IPS-18c (cell line): ENCODE results near the gene CYP2J2.
"Not testable (repeated sequence)": the region's sequence is repeated elsewhere in the genome, so short reads cannot be mapped to it uniquely, and the experiment has no call there.

Source experiments
- H3K4me3 ChIP-seq: 2 replicates; pipeline ENCODE4 v1.7.0; 2013; ENCODE audit warnings: low read depth, mild to moderate bottlenecking, low read length, moderate library complexity; ENCODE audit not compliant: insufficient read depth
- H3K9me3 ChIP-seq: one replicate; pipeline ENCODE4 v1.6.1; 2013; ENCODE audit warnings: mild to moderate bottlenecking, low read length, moderate library complexity; ENCODE audit not compliant: control insufficient read depth, insufficient read depth

CYP2J2 gene

GRCh38 chr1:59928996-59929395 is 2.4 kb upstream of the CYP2J2 start:
- Histone ChIP-seq H3K9me3 (peaks cover 5% of the 10 kb centered on the region), H3K4me3 (no peak overlapping the region)

GRCh38 chr1:59927213-59927612 is 640 bp upstream of the CYP2J2 start:
- Histone ChIP-seq H3K9me3 (peaks cover 5% of the 10 kb centered on the region), H3K4me3 (no peak overlapping the region)

- H3K9me3 ChIP-seq = peaks cover 5% of the 10 kb centered on the region
- no peak overlapping the region for H3K4me3 ChIP-seq
Observed at GRCh38 chr1:59924653-59925052, 1.9 kb downstream of the CYP2J2 start.

GRCh38 chr1:59921258-59921899 is 5.2 kb downstream of the CYP2J2 start:
- not testable (repeated sequence) for H3K9me3 ChIP-seq, H3K4me3 ChIP-seq

GRCh38 chr1:59919746-59920145 is 6.8 kb downstream of the CYP2J2 start:
- Histone ChIP-seq H3K9me3 (no peaks in the 10 kb centered on the region), H3K4me3 (no peak overlapping the region)

GRCh38 chr1:59917785-59918180 is 8.8 kb downstream of the CYP2J2 start:
- no peak overlapping the region for H3K4me3 ChIP-seq
- no peaks in the 10 kb centered on the region for H3K9me3 ChIP-seq

GRCh38 chr1:59917026-59917784 is 9.4 kb downstream of the CYP2J2 start:
- Histone ChIP-seq H3K4me3 (no peak overlapping the region), H3K9me3 (no peaks in the 10 kb centered on the region)

- Histone ChIP-seq H3K4me3 (no peak overlapping the region), H3K9me3 (no peaks in the 10 kb centered on the region)
Observed at GRCh38 chr1:59915516-59915915, 11.1 kb downstream of the CYP2J2 start.

- H3K4me3 ChIP-seq, H3K9me3 ChIP-seq: not testable (repeated sequence)
Observed at GRCh38 chr1:59914791-59915286, 11.7 kb downstream of the CYP2J2 start.

GRCh38 chr1:59908682-59909081 is 17.9 kb downstream of the CYP2J2 start:
- no peaks in the 10 kb centered on the region for H3K9me3 ChIP-seq
- H3K4me3 ChIP-seq = no peak overlapping the region

GRCh38 chr1:59908084-59908483 is 18.5 kb downstream of the CYP2J2 start:
- no peaks in the 10 kb centered on the region for H3K9me3 ChIP-seq
- H3K4me3 ChIP-seq = no peak overlapping the region

- no peaks in the 10 kb centered on the region for H3K9me3 ChIP-seq
- no peak overlapping the region for H3K4me3 ChIP-seq
Observed at GRCh38 chr1:59906931-59907330, 19.6 kb downstream of the CYP2J2 start.

GRCh38 chr1:59903141-59903754 is 23.3 kb downstream of the CYP2J2 start:
- Histone ChIP-seq H3K4me3 (no peak overlapping the region), H3K9me3 (no peaks in the 10 kb centered on the region)

GRCh38 chr1:59901770-59902388 is 24.7 kb downstream of the CYP2J2 start:
- H3K9me3 ChIP-seq = no peaks in the 10 kb centered on the region

GRCh38 chr1:59900640-59901039 is 25.9 kb downstream of the CYP2J2 start:
- no peak overlapping the region for H3K4me3 ChIP-seq
- H3K9me3 ChIP-seq = no peaks in the 10 kb centered on the region

More at GRCh38 chr1:59901770-59902388, 24.7 kb downstream of the CYP2J2 start:
- no peak overlapping the region for H3K4me3 ChIP-seq

GRCh38 chr1:59898927-59899326 is 27.6 kb downstream of the CYP2J2 start:
- no peak overlapping the region for H3K4me3 ChIP-seq

GRCh38 chr1:59897165-59897564 is 29.4 kb downstream of the CYP2J2 start:
- H3K9me3 ChIP-seq = no peaks in the 10 kb centered on the region
- H3K4me3 ChIP-seq = no peak overlapping the region

More at GRCh38 chr1:59898927-59899326, 27.6 kb downstream of the CYP2J2 start:
- H3K9me3 ChIP-seq = no peaks in the 10 kb centered on the region
